WTC11 (cell line): ENCODE results near the gene CTNNA3. TPM values are rescaled to one million over a fixed set of nuclear protein-coding genes. Genes with fewer than 3 reads are reported as not detected.
A peak's percentile ranks its signal among the peaks of the same experiment; 100 is the strongest.

Experiments used
- ATAC-seq: fragments of 200-7000 bp; cut with Tn5 transposase; 2 replicates; pipeline ENCODE4 v1.10.0; 2021; ENCODE audit warnings: mild to moderate bottlenecking, moderate library complexity
- CTCF ChIA-PET: fragments of 300-600 bp; sonication (Branson Sonifier 250); formaldehyde crosslinking; loops from one replicate; lab custom pipeline; 2021; ENCODE audit warnings: antibody characterized with exemption; lab: Charles Lee
- POLR2A ChIA-PET: fragments of 350-600 bp; sonication (Branson Sonifier 250); formaldehyde crosslinking; loops from one replicate; lab custom pipeline; 2021; ENCODE audit warnings: antibody characterized with exemption; lab: Charles Lee
- DNase-seq: peaks from one replicate; pipeline ENCODE4 v3.0.0; 2021; ENCODE audit warnings: low spot score
- H3K27ac Mint-ChIP-seq: 2 replicates; pipeline ENCODE4 v1.8.0; 2021; ENCODE audit warnings: mixed read lengths
- H3K27me3 Mint-ChIP-seq: 2 replicates; pipeline ENCODE4 v1.8.0; 2021; ENCODE audit warnings: low read depth, mild to moderate bottlenecking, moderate library complexity, mixed read lengths
- H3K36me3 Mint-ChIP-seq: 2 replicates; pipeline ENCODE4 v1.8.0; 2021; ENCODE audit warnings: mixed read lengths
- H3K4me1 Mint-ChIP-seq: 2 replicates; pipeline ENCODE4 v1.8.0; 2022; ENCODE audit warnings: mixed read lengths
- H3K4me3 Mint-ChIP-seq: 2 replicates; pipeline ENCODE4 v1.8.0; 2021; ENCODE audit warnings: mild to moderate bottlenecking, moderate library complexity, mixed read lengths
- H3K9me3 Mint-ChIP-seq: 2 replicates; pipeline ENCODE4 v1.8.0; 2021; ENCODE audit warnings: mixed read lengths
- ATF1 ChIP-seq: sonication (generic); formaldehyde crosslinking; IDR thresholded peaks from 2 replicates; pipeline ENCODE4 v1.8.1; 2023; ENCODE audit warnings: mild to moderate bottlenecking, moderate library complexity, missing genetic modification reagents
- FOXJ3 ChIP-seq: sonication (generic); formaldehyde crosslinking; IDR thresholded peaks from 2 replicates; pipeline ENCODE4 v1.9.0; 2021; ENCODE audit warnings: missing genetic modification reagents, mild to moderate bottlenecking, borderline replicate concordance
- GTF2I ChIP-seq: fragments of 250-450 bp; sonication (Bioruptor Pico); conservative IDR thresholded peaks from 2 replicates; pipeline ENCODE4 v1.4.0; 2021; ENCODE audit warnings: mild to moderate bottlenecking
- NFE2L1 ChIP-seq: sonication (generic); formaldehyde crosslinking; IDR thresholded peaks from 2 replicates; pipeline ENCODE4 v1.8.1; 2023; ENCODE audit warnings: missing genetic modification reagents
- NFYB ChIP-seq: sonication (generic); formaldehyde crosslinking; conservative IDR thresholded peaks from 2 replicates; pipeline ENCODE4 v1.8.0; 2022; ENCODE audit warnings: low read depth, missing genetic modification reagents
- OVOL2 ChIP-seq: fragments of 250-450 bp; sonication (Bioruptor Pico); IDR thresholded peaks from 2 replicates; pipeline ENCODE4 v1.9.0; 2021; ENCODE audit warnings: mild to moderate bottlenecking, borderline replicate concordance
- RELA ChIP-seq: sonication (generic); formaldehyde crosslinking; IDR thresholded peaks from 2 replicates; pipeline ENCODE4 v1.8.1; 2022; ENCODE audit warnings: missing genetic modification reagents, mild to moderate bottlenecking, borderline replicate concordance
- SOX15 ChIP-seq: fragments of 250-450 bp; sonication (Bioruptor Pico); IDR thresholded peaks from 2 replicates; pipeline ENCODE4 v1.9.0; 2021; ENCODE audit warnings: mild to moderate bottlenecking
- TEAD4 ChIP-seq: sonication (generic); formaldehyde crosslinking; IDR thresholded peaks from 2 replicates; pipeline ENCODE4 v1.8.0; 2022; ENCODE audit warnings: mild to moderate bottlenecking, missing genetic modification reagents
- ZNF138 ChIP-seq: sonication (generic); formaldehyde crosslinking; conservative IDR thresholded peaks from 2 replicates; pipeline ENCODE4 v1.8.1; 2022; ENCODE audit warnings: mild to moderate bottlenecking, moderate library complexity, missing genetic modification reagents
- ZNF219 ChIP-seq: sonication (generic); formaldehyde crosslinking; IDR thresholded peaks from 2 replicates; pipeline ENCODE4 v1.8.0; 2023; ENCODE audit warnings: missing genetic modification reagents, mild to moderate bottlenecking, borderline replicate concordance
- ZNF232 ChIP-seq: sonication (generic); formaldehyde crosslinking; IDR thresholded peaks from 2 replicates; pipeline ENCODE4 v1.8.0; 2022; ENCODE audit warnings: mild to moderate bottlenecking, missing genetic modification reagents
- total RNA-seq: library from RNA; stranded (reverse); gene quantifications from 3 replicates; pipeline ENCODE4 v1.2.3, GENCODE V29; 2021
- TF ChIP-seq, protein P1 (sequence below): sonication (generic); formaldehyde crosslinking; conservative IDR thresholded peaks from 2 replicates; pipeline ENCODE4 v1.8.1; 2022; ENCODE audit warnings: mild to moderate bottlenecking, missing genetic modification reagents
- TF ChIP-seq, protein P2 (sequence below): sonication (generic); formaldehyde crosslinking; IDR thresholded peaks from 2 replicates; pipeline ENCODE4 v1.8.1; 2022; ENCODE audit warnings: mild to moderate bottlenecking, moderate library complexity, missing genetic modification reagents
- TF ChIP-seq, protein P3 (sequence below): fragments of 200-600 bp; IDR thresholded peaks from 2 replicates; pipeline ENCODE4 v1.8.0; 2022; ENCODE audit warnings: antibody characterized with exemption
- TF ChIP-seq, protein P4 (sequence below): fragments of 250-450 bp; sonication (Bioruptor Pico); IDR thresholded peaks from 2 replicates; pipeline ENCODE4 v1.9.0; 2021; ENCODE audit warnings: moderate library complexity, mild to moderate bottlenecking, inconsistent platforms, borderline replicate concordance
- TF ChIP-seq, protein P5 (sequence below): sonication (generic); formaldehyde crosslinking; IDR thresholded peaks from 2 replicates; pipeline ENCODE4 v1.8.1; 2023; ENCODE audit warnings: mild to moderate bottlenecking, moderate library complexity, missing genetic modification reagents
- TF ChIP-seq, protein P6 (sequence below): sonication (generic); formaldehyde crosslinking; IDR thresholded peaks from 2 replicates; pipeline ENCODE4 v1.8.1; 2023; ENCODE audit warnings: mild to moderate bottlenecking, missing genetic modification reagents, moderate library complexity
- TF ChIP-seq, protein P7 (sequence below): sonication (generic); formaldehyde crosslinking; IDR thresholded peaks from 2 replicates; pipeline ENCODE4 v1.8.1; 2023; ENCODE audit warnings: mild to moderate bottlenecking, missing genetic modification reagents, moderate library complexity
- TF ChIP-seq, protein P8 (sequence below): fragments of 250-450 bp; sonication (Bioruptor Pico); IDR thresholded peaks from 2 replicates; pipeline ENCODE4 v1.9.0; 2021; ENCODE audit warnings: mild to moderate bottlenecking, borderline replicate concordance

CTNNA3 gene
- total RNA-seq, 1 experiment from 2014 or later = 6.1 TPM

DNA sequence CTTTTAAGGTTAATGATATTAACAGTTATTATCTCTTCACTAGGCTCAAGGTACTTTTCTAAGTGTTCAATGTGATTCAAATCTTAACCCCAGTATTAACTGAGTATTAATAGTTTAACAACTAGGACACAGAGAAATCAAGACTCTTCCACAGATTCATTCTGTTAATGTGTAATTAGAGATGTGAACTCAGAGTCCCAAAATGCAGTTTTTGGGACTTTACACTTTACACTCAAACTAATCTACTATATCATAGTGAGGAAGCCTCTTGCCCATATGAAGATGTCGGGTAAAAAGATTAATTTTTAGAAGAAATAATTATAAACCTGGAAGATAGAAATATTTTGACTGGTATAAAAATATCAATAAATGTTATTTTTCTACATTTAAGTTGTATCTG is 1414.7 kb downstream of the CTNNA3 start (continued):
- TF ChIP-seq, protein P1, sequence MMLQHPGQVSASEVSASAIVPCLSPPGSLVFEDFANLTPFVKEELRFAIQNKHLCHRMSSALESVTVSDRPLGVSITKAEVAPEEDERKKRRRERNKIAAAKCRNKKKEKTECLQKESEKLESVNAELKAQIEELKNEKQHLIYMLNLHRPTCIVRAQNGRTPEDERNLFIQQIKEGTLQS = no peak
- no peak for TF ChIP-seq SOX15
- TF ChIP-seq, protein P2, sequence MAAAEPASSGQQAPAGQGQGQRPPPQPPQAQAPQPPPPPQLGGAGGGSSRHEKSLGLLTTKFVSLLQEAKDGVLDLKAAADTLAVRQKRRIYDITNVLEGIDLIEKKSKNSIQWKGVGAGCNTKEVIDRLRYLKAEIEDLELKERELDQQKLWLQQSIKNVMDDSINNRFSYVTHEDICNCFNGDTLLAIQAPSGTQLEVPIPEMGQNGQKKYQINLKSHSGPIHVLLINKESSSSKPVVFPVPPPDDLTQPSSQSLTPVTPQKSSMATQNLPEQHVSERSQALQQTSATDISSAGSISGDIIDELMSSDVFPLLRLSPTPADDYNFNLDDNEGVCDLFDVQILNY (CRISPR knock-in tag) = no peak

DNA sequence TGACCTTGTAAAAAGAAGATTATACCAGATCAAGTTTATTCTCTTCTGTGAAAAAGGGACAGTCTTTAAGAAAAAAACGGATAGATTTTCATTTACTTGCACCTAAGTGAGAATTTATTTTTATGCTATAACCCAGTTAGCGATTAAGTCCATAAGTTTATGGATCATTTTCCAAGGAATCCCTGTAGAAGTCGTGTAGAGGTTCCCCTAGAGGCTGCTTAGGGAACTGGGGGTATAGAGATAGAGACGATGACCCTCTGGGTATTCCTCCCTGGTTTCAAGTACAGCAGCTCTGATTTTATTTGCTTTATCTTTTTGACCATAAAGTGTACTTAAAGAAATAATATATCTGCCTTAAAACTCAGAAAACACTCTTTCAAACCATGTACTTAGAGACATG is 1418.5 kb downstream of the CTNNA3 start:
- Mint-ChIP-seq H3K36me3 (no peaks in the 10 kb centered on the region), H3K9me3 (no peaks in the 10 kb centered on the region), H3K27me3 (no peaks in the 10 kb centered on the region), H3K4me3 (no peak overlapping the region), H3K27ac (no peak overlapping the region), H3K4me1 (peaks cover 10% of the 10 kb centered on the region; the same call in 1 of the 2 replicates)
- TF ChIP-seq ZNF138 (CRISPR knock-in tag) = no peak
- TF ChIP-seq, protein P3, sequence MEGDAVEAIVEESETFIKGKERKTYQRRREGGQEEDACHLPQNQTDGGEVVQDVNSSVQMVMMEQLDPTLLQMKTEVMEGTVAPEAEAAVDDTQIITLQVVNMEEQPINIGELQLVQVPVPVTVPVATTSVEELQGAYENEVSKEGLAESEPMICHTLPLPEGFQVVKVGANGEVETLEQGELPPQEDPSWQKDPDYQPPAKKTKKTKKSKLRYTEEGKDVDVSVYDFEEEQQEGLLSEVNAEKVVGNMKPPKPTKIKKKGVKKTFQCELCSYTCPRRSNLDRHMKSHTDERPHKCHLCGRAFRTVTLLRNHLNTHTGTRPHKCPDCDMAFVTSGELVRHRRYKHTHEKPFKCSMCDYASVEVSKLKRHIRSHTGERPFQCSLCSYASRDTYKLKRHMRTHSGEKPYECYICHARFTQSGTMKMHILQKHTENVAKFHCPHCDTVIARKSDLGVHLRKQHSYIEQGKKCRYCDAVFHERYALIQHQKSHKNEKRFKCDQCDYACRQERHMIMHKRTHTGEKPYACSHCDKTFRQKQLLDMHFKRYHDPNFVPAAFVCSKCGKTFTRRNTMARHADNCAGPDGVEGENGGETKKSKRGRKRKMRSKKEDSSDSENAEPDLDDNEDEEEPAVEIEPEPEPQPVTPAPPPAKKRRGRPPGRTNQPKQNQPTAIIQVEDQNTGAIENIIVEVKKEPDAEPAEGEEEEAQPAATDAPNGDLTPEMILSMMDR = peak; percentile 39; the same call in 1 of the 2 replicates
- ChIA-PET CTCF (no interaction called here), POLR2A (no interaction called here)
- peak; percentile 83 for ATAC-seq
- DNase-seq = no peak

DNA sequence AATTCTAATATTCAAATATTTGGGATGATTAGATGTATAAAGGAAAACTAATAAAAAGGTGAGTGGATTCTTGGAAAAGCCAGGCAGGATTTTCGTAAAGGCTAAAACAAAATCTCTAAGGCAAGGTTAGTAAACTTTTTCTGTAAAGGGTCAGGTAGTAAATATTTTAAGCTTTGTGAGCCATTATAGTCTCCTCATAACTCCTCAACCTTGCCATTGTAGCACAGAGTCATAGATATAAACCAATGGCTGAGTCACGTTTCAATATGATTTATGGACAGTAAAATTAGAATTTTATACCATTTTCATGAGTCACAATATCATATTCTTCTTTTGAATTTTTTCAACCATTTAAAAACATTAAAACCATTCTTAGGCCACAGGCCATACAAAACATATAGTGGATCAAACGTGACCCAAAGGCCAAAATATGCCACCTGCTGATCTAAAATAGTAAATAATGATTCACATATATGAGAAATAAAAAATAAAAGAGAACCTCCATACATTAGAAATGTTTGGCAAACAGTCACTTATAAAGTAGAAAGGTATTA is 1422.0 kb downstream of the CTNNA3 start:
- no peak for ATAC-seq
- no peak for DNase-seq
- no peaks in the 10 kb centered on the region for H3K27me3 Mint-ChIP-seq
- H3K27ac Mint-ChIP-seq = no peak overlapping the region
- POLR2A ChIA-PET = no interaction called here
- H3K4me3 Mint-ChIP-seq = no peak overlapping the region
- CTCF ChIA-PET = no interaction called here
- no peaks in the 10 kb centered on the region for H3K9me3 Mint-ChIP-seq
- H3K36me3 Mint-ChIP-seq = no peaks in the 10 kb centered on the region
- TF ChIP-seq, protein P4, sequence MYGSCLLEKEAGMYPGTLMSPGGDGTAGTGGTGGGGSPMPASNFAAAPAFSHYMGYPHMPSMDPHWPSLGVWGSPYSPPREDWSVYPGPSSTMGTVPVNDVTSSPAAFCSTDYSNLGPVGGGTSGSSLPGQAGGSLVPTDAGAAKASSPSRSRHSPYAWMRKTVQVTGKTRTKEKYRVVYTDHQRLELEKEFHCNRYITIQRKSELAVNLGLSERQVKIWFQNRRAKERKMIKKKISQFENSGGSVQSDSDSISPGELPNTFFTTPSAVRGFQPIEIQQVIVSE (CRISPR knock-in tag) = no peak
- TF ChIP-seq TEAD4 (CRISPR knock-in tag) (no peak), ATF1 (no peak), FOXJ3 (no peak), ZNF232 (CRISPR knock-in tag) (no peak), ZNF219 (CRISPR knock-in tag) (no peak), NFYB (CRISPR knock-in tag) (no peak), RELA (CRISPR knock-in tag) (no peak), NFE2L1 (CRISPR knock-in tag) (no peak), OVOL2 (CRISPR knock-in tag) (no peak), GTF2I (CRISPR knock-in tag) (no peak)
- TF ChIP-seq, protein P5, sequence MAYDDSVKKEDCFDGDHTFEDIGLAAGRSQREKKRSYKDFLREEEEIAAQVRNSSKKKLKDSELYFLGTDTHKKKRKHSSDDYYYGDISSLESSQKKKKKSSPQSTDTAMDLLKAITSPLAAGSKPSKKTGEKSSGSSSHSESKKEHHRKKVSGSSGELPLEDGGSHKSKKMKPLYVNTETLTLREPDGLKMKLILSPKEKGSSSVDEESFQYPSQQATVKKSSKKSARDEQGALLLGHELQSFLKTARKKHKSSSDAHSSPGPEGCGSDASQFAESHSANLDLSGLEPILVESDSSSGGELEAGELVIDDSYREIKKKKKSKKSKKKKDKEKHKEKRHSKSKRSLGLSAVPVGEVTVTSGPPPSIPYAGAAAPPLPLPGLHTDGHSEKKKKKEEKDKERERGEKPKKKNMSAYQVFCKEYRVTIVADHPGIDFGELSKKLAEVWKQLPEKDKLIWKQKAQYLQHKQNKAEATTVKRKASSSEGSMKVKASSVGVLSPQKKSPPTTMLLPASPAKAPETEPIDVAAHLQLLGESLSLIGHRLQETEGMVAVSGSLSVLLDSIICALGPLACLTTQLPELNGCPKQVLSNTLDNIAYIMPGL (CRISPR knock-in tag) = no peak
- TF ChIP-seq, protein P6, sequence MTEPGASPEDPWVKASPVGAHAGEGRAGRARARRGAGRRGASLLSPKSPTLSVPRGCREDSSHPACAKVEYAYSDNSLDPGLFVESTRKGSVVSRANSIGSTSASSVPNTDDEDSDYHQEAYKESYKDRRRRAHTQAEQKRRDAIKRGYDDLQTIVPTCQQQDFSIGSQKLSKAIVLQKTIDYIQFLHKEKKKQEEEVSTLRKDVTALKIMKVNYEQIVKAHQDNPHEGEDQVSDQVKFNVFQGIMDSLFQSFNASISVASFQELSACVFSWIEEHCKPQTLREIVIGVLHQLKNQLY (CRISPR knock-in tag) = no peak
- TF ChIP-seq, protein P7, sequence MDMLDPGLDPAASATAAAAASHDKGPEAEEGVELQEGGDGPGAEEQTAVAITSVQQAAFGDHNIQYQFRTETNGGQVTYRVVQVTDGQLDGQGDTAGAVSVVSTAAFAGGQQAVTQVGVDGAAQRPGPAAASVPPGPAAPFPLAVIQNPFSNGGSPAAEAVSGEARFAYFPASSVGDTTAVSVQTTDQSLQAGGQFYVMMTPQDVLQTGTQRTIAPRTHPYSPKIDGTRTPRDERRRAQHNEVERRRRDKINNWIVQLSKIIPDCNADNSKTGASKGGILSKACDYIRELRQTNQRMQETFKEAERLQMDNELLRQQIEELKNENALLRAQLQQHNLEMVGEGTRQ = no peak
- TF ChIP-seq, protein P8, sequence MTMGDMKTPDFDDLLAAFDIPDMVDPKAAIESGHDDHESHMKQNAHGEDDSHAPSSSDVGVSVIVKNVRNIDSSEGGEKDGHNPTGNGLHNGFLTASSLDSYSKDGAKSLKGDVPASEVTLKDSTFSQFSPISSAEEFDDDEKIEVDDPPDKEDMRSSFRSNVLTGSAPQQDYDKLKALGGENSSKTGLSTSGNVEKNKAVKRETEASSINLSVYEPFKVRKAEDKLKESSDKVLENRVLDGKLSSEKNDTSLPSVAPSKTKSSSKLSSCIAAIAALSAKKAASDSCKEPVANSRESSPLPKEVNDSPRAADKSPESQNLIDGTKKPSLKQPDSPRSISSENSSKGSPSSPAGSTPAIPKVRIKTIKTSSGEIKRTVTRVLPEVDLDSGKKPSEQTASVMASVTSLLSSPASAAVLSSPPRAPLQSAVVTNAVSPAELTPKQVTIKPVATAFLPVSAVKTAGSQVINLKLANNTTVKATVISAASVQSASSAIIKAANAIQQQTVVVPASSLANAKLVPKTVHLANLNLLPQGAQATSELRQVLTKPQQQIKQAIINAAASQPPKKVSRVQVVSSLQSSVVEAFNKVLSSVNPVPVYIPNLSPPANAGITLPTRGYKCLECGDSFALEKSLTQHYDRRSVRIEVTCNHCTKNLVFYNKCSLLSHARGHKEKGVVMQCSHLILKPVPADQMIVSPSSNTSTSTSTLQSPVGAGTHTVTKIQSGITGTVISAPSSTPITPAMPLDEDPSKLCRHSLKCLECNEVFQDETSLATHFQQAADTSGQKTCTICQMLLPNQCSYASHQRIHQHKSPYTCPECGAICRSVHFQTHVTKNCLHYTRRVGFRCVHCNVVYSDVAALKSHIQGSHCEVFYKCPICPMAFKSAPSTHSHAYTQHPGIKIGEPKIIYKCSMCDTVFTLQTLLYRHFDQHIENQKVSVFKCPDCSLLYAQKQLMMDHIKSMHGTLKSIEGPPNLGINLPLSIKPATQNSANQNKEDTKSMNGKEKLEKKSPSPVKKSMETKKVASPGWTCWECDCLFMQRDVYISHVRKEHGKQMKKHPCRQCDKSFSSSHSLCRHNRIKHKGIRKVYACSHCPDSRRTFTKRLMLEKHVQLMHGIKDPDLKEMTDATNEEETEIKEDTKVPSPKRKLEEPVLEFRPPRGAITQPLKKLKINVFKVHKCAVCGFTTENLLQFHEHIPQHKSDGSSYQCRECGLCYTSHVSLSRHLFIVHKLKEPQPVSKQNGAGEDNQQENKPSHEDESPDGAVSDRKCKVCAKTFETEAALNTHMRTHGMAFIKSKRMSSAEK (CRISPR knock-in tag) = no peak
- TF ChIP-seq, protein P1 = no peak
- TF ChIP-seq, all 79 proteins: peak for 0
- peaks cover 13% of the 10 kb centered on the region for H3K4me1 Mint-ChIP-seq
